ENCODE data around the gene DENND5A. TPM values are rescaled to one million over a fixed set of nuclear protein-coding genes. Genes with fewer than 3 reads are reported as not detected.

The DENND5A gene
- total RNA-seq, 1 donor from 2014 or later = 156 TPM

DNA sequence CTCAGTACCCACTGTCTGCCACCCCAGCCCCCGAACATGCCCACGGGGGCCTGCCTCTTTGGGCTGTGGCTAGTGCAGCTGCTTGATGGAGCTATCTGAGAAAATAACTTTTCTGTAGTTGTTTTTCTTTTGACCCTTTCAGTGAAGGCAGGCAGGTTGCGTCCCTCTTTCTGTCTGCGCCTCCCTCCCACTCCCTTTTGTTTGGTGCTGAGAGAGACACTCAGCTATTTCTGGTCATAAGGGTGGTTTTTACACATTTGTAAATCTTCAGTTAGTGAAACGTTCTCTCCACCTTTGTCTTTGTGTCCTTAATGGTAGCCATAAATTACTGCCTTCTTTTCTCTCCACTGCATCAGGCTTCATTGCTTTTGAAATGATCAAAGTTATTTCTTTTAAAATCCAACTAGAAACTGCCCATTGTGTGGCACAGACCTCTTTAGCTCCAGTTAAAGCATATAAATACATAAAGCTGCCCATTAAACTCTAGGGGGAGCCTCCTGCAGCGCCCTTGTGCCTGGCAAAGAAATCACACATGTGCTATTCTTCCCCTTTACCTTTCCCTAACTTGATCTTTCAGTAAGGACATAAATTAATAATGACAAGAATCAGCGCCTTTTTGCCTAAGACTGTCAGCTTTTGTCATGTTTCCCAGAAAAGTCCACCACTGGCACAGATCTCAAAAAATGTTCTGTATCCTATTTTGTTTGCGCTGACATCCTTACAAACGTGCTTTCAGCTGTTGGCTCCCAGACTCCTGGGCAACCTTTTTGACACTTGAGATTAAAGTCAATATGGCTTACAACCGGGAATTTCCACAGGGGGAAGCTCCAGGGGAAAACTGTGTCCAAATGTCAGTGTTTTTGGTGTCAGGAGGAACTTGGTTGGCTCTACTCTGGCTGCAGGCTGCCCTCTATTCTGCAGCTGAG is 172.0 kb downstream of the DENND5A start:
- Histone ChIP-seq H3K4me3 (ENCODE audit: insufficient read depth, low read depth, low read length) (no peak overlapping the region), H3K36me3 (ENCODE audit: insufficient read depth, low read length) (no peaks in the 10 kb centered on the region), H3K4me2 (ENCODE audit: low read length) (no peak overlapping the region), H3K9ac (ENCODE audit: low read length) (no peak overlapping the region), H4K20me1 (ENCODE audit: insufficient read depth, low read length) (peaks cover 6% of the 10 kb centered on the region), H3K4me1 (ENCODE audit: insufficient read depth, low read length) (peaks cover 4% of the 10 kb centered on the region), H3K27ac (ENCODE audit: low read depth, low read length) (no peak overlapping the region), H3K9me3 (ENCODE audit: insufficient read depth, low read depth, low read length) (no peaks in the 10 kb centered on the region), H3K79me2 (ENCODE audit: insufficient read depth, low read length) (no peaks in the 10 kb centered on the region), H2AFZ (ENCODE audit: low read depth, low read length) (no peak overlapping the region), H3K27me3 (ENCODE audit: insufficient read depth, low read length) (peaks cover 7% of the 10 kb centered on the region)
- DNase-seq (ENCODE audit: low read depth) (no peak), FAIRE-seq (no peak)
- TF ChIP-seq EZH2 (IDR thresholded peaks at IDR 0.05; ENCODE audit: insufficient read depth, low read length) = no peak
- TF ChIP-seq, protein P1, sequence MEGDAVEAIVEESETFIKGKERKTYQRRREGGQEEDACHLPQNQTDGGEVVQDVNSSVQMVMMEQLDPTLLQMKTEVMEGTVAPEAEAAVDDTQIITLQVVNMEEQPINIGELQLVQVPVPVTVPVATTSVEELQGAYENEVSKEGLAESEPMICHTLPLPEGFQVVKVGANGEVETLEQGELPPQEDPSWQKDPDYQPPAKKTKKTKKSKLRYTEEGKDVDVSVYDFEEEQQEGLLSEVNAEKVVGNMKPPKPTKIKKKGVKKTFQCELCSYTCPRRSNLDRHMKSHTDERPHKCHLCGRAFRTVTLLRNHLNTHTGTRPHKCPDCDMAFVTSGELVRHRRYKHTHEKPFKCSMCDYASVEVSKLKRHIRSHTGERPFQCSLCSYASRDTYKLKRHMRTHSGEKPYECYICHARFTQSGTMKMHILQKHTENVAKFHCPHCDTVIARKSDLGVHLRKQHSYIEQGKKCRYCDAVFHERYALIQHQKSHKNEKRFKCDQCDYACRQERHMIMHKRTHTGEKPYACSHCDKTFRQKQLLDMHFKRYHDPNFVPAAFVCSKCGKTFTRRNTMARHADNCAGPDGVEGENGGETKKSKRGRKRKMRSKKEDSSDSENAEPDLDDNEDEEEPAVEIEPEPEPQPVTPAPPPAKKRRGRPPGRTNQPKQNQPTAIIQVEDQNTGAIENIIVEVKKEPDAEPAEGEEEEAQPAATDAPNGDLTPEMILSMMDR (IDR thresholded peaks at IDR 0.05; ENCODE audit: insufficient read depth, low read depth, low read length) = peak; percentile 12
- Mint-ChIP-seq H3K27me3 (ENCODE audit: low read depth, unreplicated experiment) (peaks cover 41% of the 10 kb centered on the region), H3K4me1 (ENCODE audit: low read depth, unreplicated experiment) (no peaks in the 10 kb centered on the region), H3K4me3 (ENCODE audit: unreplicated experiment) (peak overlapping the region; percentile 32), H3K9me3 (ENCODE audit: unreplicated experiment) (peaks cover 8% of the 10 kb centered on the region), H3K27ac (ENCODE audit: unreplicated experiment) (no peak overlapping the region), H3K36me3 (ENCODE audit: low read depth, unreplicated experiment) (peaks cover 18% of the 10 kb centered on the region)

DNA sequence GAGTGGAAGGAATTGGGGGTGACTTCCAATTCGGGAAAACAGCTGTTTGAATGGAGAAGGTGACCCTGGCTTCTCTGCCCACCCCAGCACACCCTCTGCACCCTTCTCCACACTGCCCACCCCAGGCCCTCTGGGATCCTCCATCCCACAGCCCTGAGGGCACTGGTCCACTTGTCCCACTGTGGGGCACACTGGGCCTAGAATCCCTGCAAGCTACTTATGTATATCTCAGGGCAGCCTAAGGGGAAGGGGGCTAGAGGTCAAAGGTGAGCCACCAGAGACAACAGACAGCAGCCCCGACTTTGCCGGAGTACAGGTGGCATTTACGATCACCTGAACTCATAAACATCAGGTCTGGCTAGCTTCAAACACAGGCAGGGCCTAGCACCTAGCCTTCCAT is 173.1 kb downstream of the DENND5A start:
- no peak for FAIRE-seq
- H2AFZ ChIP-seq (ENCODE audit: low read depth, low read length) = peak overlapping the region; percentile 45
- H3K27me3 Mint-ChIP-seq (ENCODE audit: low read depth, unreplicated experiment) = peaks cover 41% of the 10 kb centered on the region

More for the DNA sequence above, 173.1 kb downstream of the DENND5A start:
- no peaks in the 10 kb centered on the region for H3K36me3 ChIP-seq (ENCODE audit: insufficient read depth, low read length)
- peaks cover 8% of the 10 kb centered on the region for H3K9me3 Mint-ChIP-seq (ENCODE audit: unreplicated experiment)
- H3K36me3 Mint-ChIP-seq (ENCODE audit: low read depth, unreplicated experiment) = peaks cover 16% of the 10 kb centered on the region
- peaks cover 6% of the 10 kb centered on the region for H4K20me1 ChIP-seq (ENCODE audit: insufficient read depth, low read length)
- no peak overlapping the region for H3K27ac ChIP-seq (ENCODE audit: low read depth, low read length)
- peak overlapping the region; percentile 85 for H3K4me2 ChIP-seq (ENCODE audit: low read length)
- H3K4me3 Mint-ChIP-seq (ENCODE audit: unreplicated experiment) = peak overlapping the region; percentile 32
- peak overlapping the region; percentile 44 for H3K4me3 ChIP-seq (ENCODE audit: insufficient read depth, low read depth, low read length)
- H3K4me1 ChIP-seq (ENCODE audit: insufficient read depth, low read length) = peaks cover 4% of the 10 kb centered on the region
- TF ChIP-seq, protein P1 (IDR thresholded peaks at IDR 0.05; ENCODE audit: insufficient read depth, low read depth, low read length) = no peak
- TF ChIP-seq EZH2 (IDR thresholded peaks at IDR 0.05; ENCODE audit: insufficient read depth, low read length) = no peak
- no peaks in the 10 kb centered on the region for H3K4me1 Mint-ChIP-seq (ENCODE audit: low read depth, unreplicated experiment)
- H3K9me3 ChIP-seq (ENCODE audit: insufficient read depth, low read depth, low read length) = no peaks in the 10 kb centered on the region
- peaks cover 7% of the 10 kb centered on the region for H3K27me3 ChIP-seq (ENCODE audit: insufficient read depth, low read length)
- H3K79me2 ChIP-seq (ENCODE audit: insufficient read depth, low read length) = no peaks in the 10 kb centered on the region
- H3K27ac Mint-ChIP-seq (ENCODE audit: unreplicated experiment) = no peak overlapping the region
- DNase-seq (ENCODE audit: low read depth) = no peak
- H3K9ac ChIP-seq (ENCODE audit: low read length) = no peak overlapping the region
